ENCODE measurements around the gene MED28. TPM values are rescaled to one million over a fixed set of nuclear protein-coding genes. Genes with fewer than 3 reads are reported as not detected.
A peak's percentile ranks its signal among the peaks of the same experiment; 100 is the strongest.
"Not testable (repeated sequence)": the region's sequence is repeated elsewhere in the genome, so short reads cannot be mapped to it uniquely, and the experiment has no call there.

MED28 gene
- total RNA-seq (2014; rRNA removed; shearing (Covaris generic)), result 7.4 and 9.2 TPM in 2 replicates
- polyA plus RNA-seq (2014; cell fraction: nucleus; rRNA removed), result 9.7 and 17.8 TPM in 2 replicates

GRCh38 chr4:17614416-17615299 lies at the start of gene MED28:
Gene MED28, plus strand, starts transcription at chr4:17614641. Its CDS starts 14 bp downstream, at chr4:17614655.
- peak; percentile 93 for DNase-seq (ENCODE audit: extremely low read depth, low read depth)

DNA sequence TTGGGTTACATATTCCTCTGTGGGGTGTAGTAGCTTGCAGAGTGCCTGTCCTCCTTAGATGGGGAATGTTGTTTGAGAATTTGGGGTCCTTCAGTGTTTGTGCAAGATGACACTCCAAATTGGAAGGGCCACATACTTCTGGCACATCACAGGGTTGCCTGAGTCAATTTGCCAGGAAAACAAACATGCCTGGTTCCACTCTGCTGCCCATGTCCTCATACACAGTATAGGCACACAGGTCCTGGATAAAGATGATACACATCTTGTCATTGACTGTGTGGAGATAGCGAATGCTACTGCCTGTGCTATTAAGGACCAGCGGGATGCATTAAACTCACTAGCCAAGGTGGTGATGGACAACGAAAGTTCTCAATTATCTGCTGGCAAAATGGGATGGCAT lies 48.6 kb upstream of the MED28 start:
- DNase-seq (ENCODE audit: extremely low read depth, low read depth), result no peak

- no peak for DNase-seq (ENCODE audit: extremely low read depth, low read depth)
Observed at GRCh38 chr4:17567271-17567670, 47.2 kb upstream of the MED28 start.

GRCh38 chr4:17574206-17574605 lies 40.2 kb upstream of the MED28 start:
- DNase-seq (ENCODE audit: extremely low read depth, low read depth), result no peak

DNA sequence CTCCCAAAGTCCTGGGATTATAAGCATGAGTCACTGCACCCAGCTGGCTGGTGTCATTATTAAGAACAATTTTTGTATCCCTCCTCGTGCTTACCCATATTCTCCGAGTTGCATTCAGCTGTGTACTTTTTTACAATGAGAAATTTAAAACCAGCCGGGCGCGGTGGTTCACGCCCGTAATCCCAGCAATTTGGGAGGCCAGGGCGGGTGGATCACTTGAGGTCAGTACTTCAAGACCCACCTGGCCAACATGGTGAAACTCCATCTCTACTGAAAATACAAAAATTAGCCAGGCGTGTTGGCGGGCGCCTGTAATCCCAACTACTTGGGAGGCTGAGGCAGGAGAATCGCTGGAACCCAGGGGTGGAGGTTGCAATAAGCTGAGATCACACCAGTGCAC lies 39.3 kb upstream of the MED28 start:
- not testable (repeated sequence) for DNase-seq (ENCODE audit: extremely low read depth, low read depth)

GRCh38 chr4:17576932-17577664 lies 37.3 kb upstream of the MED28 start, which contains the start of gene LAP3:
Gene LAP3, plus strand, starts transcription at chr4:17577198. Its CDS starts 268 bp downstream, at chr4:17577466.
- peak; percentile 91 for DNase-seq (ENCODE audit: extremely low read depth, low read depth)

DNA sequence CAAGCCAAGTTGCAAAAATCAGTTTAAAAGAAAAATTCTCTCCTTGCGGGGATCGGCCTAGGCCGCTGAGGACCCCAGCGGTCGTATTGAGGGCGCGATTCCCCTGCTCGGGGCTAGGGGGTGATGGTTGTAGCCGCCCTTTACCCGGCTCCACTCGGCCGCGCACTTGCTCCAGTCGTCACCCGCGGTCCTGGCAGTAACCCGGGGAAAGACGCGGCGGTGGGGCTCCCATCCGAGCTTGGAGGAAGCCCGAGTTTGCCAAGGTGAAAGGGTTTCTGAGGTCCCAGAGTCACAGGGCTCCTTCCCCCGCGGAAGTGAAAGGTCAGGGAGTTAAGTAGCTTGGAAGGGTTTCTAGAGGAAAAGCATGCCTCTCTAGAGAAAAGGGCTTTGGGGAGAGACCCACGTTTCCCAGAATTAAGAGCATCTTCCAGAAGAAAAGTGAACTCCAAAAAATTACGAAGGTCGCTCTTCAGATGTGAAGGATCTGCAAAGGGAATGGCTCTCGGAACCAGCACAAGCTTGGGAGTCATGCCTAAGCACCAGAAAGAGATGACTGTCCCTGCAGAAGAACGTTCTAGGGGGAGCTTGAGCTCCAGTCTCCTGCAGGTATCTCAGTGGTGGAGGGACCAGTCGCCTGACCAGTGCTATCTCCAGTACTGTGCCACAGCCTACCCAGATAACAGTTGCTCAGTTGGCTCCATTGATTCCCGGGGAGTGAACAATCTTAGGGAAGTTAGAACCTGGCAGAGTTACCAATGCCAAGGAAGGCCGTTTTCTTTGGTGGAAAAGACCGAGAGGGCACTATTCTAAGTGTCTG lies 36.6 kb upstream of the MED28 start:
- DNase-seq (ENCODE audit: extremely low read depth, low read depth), result no peak

GRCh38 chr4:17578482-17578891 lies 36.0 kb upstream of the MED28 start:
- no peak for DNase-seq (ENCODE audit: extremely low read depth, low read depth)

- no peak for DNase-seq (ENCODE audit: extremely low read depth, low read depth)
Observed at GRCh38 chr4:17580969-17581368, 33.5 kb upstream of the MED28 start.

- no peak for DNase-seq (ENCODE audit: extremely low read depth, low read depth)
Observed at GRCh38 chr4:17583276-17583675, 31.2 kb upstream of the MED28 start.

GRCh38 chr4:17583941-17584340 lies 30.5 kb upstream of the MED28 start:
- DNase-seq (ENCODE audit: extremely low read depth, low read depth), result no peak

DNA sequence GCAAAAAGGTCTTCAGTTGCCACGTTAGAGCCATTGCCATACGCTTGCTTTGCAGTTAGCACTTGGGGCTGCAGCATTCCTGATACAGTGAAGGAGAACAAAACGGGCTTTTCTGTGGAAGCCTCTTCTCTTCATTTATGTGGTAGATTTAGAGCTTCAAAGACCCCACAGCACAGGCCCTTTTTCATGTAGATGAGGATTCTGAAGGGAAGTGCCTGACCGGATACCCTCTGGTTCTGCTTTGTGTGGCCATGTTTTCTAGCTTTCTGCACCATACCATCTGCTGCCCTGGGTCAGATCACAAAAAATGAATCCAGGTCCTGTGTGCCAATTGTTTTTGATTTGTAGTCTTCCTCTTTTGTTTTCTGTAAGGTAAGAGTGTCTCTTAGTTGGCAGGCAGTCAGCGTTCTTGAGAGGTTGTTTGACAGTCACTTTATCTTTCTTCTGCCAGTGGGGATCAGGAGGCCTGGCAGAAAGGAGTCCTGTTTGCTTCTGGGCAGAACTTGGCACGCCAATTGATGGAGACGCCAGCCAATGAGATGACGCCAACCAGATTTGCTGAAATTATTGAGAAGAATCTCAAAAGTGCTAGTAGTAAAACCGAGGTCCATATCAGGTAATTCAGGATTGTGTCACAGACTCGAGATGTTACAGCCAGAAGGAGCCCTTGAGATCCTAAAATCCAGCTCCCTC lies 29.8 kb upstream of the MED28 start:
- no peak for DNase-seq (ENCODE audit: extremely low read depth, low read depth)

DNA sequence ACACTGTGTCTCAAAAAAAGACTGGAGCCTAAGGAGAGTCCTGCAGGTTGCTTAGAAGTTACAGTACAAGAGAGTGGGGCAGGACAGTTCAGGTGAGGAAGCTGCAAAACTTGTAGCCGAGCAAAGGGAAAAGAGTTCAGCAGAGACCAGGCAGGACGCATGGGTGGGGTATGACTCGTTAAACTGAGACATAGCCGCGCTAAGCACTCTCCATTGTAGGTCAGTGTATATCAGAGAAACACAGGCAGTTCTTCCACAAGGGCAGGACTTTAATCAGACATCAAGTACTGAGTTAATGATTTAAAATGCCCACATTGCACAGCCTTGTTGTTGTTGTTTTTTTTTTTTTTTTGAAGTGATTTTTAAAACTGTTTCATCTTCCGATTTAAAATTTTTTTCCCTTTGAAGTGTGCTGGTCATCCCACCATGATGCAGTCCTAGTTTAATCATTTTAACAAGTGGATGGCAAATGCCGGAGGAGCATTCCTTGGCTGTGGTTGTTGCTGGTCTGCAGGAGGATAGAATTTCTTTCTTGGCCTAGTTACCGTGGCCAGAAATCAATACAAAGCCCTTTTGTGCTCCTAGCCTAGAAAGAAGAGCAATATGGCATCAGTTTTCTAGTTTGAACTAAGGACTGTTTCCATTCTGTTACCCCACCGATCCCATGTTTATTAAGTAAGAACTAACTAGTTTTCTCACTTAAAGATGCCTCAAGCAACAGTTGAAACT lies 27.2 kb upstream of the MED28 start:
- peak; percentile 58 for DNase-seq (ENCODE audit: extremely low read depth, low read depth)

DNA sequence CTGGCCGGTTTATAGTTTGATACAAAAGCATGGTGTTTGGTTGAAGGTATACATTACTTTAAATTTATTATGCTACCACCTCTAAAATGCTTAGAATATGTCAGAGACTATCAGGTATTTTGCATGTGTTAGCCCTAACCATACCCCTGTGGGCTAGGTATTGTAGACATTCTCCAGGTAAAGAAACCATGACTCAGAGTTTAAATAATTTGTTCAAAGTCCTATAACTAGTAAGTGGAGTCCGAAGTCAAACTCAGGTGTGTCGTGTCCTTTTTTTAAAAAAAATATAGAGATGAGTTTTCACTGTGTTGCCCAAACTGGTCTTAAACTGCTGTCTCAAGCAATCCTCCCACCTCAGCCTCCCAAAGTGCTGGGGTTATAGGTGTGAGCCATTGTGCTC lies 25.1 kb upstream of the MED28 start:
- DNase-seq (ENCODE audit: extremely low read depth, low read depth), result no peak

DNA sequence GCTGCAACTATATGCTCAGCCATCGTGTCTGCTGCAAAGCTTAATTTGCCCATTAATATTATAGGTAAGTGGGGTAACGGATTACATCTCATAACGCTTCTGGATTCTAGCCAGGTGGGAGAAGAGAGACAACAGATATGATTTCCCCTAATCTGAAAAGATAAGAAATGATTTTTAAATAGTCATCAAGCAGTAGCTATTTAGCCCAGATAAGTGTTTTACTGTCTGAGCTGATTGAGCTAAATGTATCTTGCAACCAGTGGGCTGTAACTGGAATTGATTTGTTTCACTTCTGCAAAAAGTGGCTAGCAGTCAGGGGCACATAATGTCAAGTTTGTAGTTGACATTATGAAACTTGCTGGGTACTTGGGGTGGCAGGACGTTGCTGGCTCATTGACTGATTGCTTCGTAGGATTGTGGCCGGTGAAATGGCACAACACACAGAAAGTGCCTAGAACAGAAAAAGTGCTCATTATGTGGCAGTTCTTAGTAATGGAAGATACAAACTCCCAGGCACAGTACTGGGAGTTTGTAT lies 18.9 kb upstream of the MED28 start:
- no peak for DNase-seq (ENCODE audit: extremely low read depth, low read depth)

DNA sequence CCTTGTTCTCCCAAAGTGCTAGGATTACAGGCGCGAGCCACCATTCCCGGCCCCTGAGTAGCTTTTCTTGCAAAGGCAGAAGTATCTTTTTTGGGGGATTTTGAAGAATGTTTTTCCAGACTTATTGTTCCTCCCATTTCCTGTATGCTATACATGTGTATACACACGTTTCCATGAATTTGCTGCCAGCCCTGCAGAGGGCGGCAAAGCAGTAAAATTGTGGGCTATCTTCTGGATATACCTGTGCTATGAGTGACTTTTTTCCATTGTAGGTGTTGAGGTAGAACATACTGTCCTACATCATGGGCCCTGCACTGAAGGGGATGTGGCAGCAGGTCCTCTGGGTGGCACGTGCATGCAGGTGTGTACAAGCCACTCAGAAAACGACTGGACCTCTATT lies 16.9 kb upstream of the MED28 start:
- no peak for DNase-seq (ENCODE audit: extremely low read depth, low read depth)

- DNase-seq (ENCODE audit: extremely low read depth, low read depth), result no peak
Observed at GRCh38 chr4:17599826-17600225, 14.6 kb upstream of the MED28 start.

DNA sequence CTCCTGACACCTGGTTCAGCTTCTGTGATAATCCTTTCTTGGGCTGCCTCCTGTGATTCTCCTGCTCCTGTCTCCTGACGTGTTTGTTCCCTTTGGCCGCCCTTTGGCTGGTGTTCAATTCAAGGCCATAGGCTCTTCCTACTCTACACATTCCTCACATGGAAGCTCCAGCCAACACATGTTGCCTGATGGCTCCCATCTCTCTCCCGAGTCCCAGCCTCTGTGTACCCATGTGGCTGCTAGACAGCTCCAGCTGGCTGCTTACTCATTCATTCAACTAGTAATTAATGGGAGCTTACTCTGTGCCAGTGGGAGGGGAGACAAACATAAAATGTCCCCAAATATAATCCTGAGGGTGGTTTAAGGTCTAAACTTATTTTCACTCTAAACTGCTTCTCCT lies 9.2 kb upstream of the MED28 start:
- no peak for DNase-seq (ENCODE audit: extremely low read depth, low read depth)

- no peak for DNase-seq (ENCODE audit: extremely low read depth, low read depth)
Observed at GRCh38 chr4:17613761-17614415, 553 bp upstream of the MED28 start.

Data from NCI-H460 (cell line).